GM12878 (cell line): ENCODE data around the gene C1orf21. TPM values are rescaled to one million over a fixed set of nuclear protein-coding genes. Genes with fewer than 3 reads are reported as not detected.

Source experiments
- ATAC-seq: fragments of 200-7000 bp; cut with Tn5 transposase; 3 replicates; pipeline ENCODE4 v1.9.1; 2020; ENCODE audit warnings: mild to moderate bottlenecking, moderate library complexity
- BruUV-seq: library from RNA; stranded (reverse); fragments of 400-500 nt; replicated peaks from 2 replicates; lab custom pipeline; 2021; lab: Mats Ljungman, UMichigan
- CTCF ChIA-PET: fragments of 300-600 bp; sonication (Branson Sonifier 250); formaldehyde crosslinking; extraction: SDS; loops from one replicate; lab custom pipeline; 2021; ENCODE audit warnings: inconsistent platforms; lab: Yijun Ruan, JAX
- POLR2A ChIA-PET: fragments of 350-600 bp; formaldehyde crosslinking; extraction: SDS; loops from one replicate; lab custom pipeline; 2021; ENCODE audit warnings: inconsistent platforms; lab: Charles Lee
- RAD21 ChIA-PET: fragments of 300-600 bp; sonication (Branson Sonifier 250); formaldehyde crosslinking; loops from one replicate; lab custom pipeline; 2023; ENCODE audit warnings: antibody characterized with exemption; ENCODE audit not compliant: unreplicated experiment; lab: Charles Lee
- SMC1A ChIA-PET: fragments of 300-600 bp; sonication (Branson Sonifier 250); formaldehyde crosslinking; loops from one replicate; lab custom pipeline; 2023; ENCODE audit not compliant: unreplicated experiment, uncharacterized antibody; lab: Charles Lee
- DNase-seq: peaks from one replicate; pipeline ENCODE4 v3.0.0-alpha.2; 2011; ENCODE audit warnings: low read depth, low spot score
- FAIRE-seq: peaks from 3 replicates; lab custom pipeline; 2011; peaks lifted over from hg19 to GRCh38; lab: Jason Lieb, UNC
- H2AFZ ChIP-seq: 2 replicates; pipeline ENCODE4 v1.6.0; 2011; ENCODE audit warnings: low read depth, low read length, control low read depth; ENCODE audit not compliant: control insufficient read depth
- H3K27ac ChIP-seq: 2 replicates; pipeline ENCODE4 v1.5.1; 2011; ENCODE audit warnings: control low read depth; ENCODE audit not compliant: control insufficient read depth, insufficient read depth
- H3K27me3 ChIP-seq, 2 experiments: replicated peaks in 1 of 2; 2 replicates each; pipeline versions ENCODE4 v1.6.0 to v1.6.1; 2011; ENCODE audit warnings: low read length in 1 of 2; ENCODE audit not compliant: control insufficient read depth in 2 of 2, insufficient read depth in 2 of 2
- H3K36me3 ChIP-seq, 2 experiments: 2 replicates each; pipeline ENCODE4 v1.5.1; 2011; ENCODE audit warnings: low read length in 1 of 2; ENCODE audit not compliant: control insufficient read depth in 2 of 2, insufficient read depth in 2 of 2
- H3K4me1 ChIP-seq: 2 replicates; pipeline ENCODE4 v1.6.1; 2011; ENCODE audit warnings: mild to moderate bottlenecking, low read length, moderate library complexity, mixed read lengths; ENCODE audit not compliant: control insufficient read depth, insufficient read depth
- H3K4me2 ChIP-seq: 2 replicates; pipeline ENCODE4 v1.6.0; 2011; ENCODE audit warnings: control low read depth; ENCODE audit not compliant: control insufficient read depth, insufficient read depth
- H3K4me3 ChIP-seq: fragments of 200-600 bp; sonication (generic); 2 replicates; pipeline ENCODE4 v1.5.1; 2016
- H3K79me2 ChIP-seq: 2 replicates; pipeline ENCODE4 v1.6.0; 2011; ENCODE audit warnings: low read length; ENCODE audit not compliant: control insufficient read depth, insufficient read depth
- H3K9ac ChIP-seq: 2 replicates; pipeline ENCODE4 v1.8.0; 2011; ENCODE audit warnings: low read length, control low read depth, mixed read lengths; ENCODE audit not compliant: control insufficient read depth, insufficient read depth
- H3K9me3 ChIP-seq: replicated peaks from 3 replicates; pipeline ENCODE4 v1.5.1; 2011; ENCODE audit warnings: mild to moderate bottlenecking, low read length; ENCODE audit not compliant: control insufficient read depth, insufficient read depth
- H4K20me1 ChIP-seq: 2 replicates; pipeline ENCODE4 v1.6.0; 2011; ENCODE audit not compliant: control insufficient read depth, insufficient read depth
- ETV6 ChIP-seq, 2 experiments: fragments of 450-650 bp in 1 of 2; IDR thresholded peaks in 1 of 2; conservative IDR thresholded peaks in 1 of 2; 2 replicates each; pipeline ENCODE4 v1.6.1; 2014; ENCODE audit warnings: antibody characterized with exemption in 1 of 2, borderline replicate concordance in 1 of 2, low read depth in 1 of 2, mild to moderate bottlenecking in 1 of 2, moderate library complexity in 1 of 2
- FOXK2 ChIP-seq: fragments of 450-650 bp; IDR thresholded peaks from 2 replicates; pipeline ENCODE4 v1.6.1; 2017; ENCODE audit warnings: mild to moderate bottlenecking, moderate library complexity
- KDM1A ChIP-seq: fragments of 200-600 bp; sonication (generic); IDR thresholded peaks from 2 replicates; pipeline ENCODE4 v1.6.1; 2016; ENCODE audit warnings: borderline replicate concordance
- SMARCA5 ChIP-seq: fragments of 450-650 bp; IDR thresholded peaks from 2 replicates; pipeline ENCODE4 v1.6.1; 2017; ENCODE audit warnings: mild to moderate bottlenecking
- ZBTB33 ChIP-seq: fragments of 450-650 bp; IDR thresholded peaks from 2 replicates; pipeline ENCODE4 v1.6.1; 2017; ENCODE audit warnings: mild to moderate bottlenecking
- WGBS: methylation state at CpG from one replicate; pipeline ENCODE4 v1.1.6; 2016; ENCODE audit warnings: low lambda C conversion rate; ENCODE audit not compliant: insufficient replicate concordance, insufficient coverage; ENCODE audit errors: missing lambda C conversion rate; 5-methylcytosine and 5-hydroxymethylcytosine counted together
- in situ Hi-C: fragments of 300-500 bp; cut with MboI; formaldehyde crosslinking; loops from 9 replicates; pipeline ENCODE4 v1.14.3; 2018; ENCODE audit warnings: mixed read lengths
- intact Hi-C: fragments of 100-400 bp; cut with micrococcal nuclease; formaldehyde crosslinking; loops from one replicate; pipeline ENCODE4 v1.14.2; 2022; ENCODE audit not compliant: unreplicated experiment
- polyA plus RNA-seq, 11 experiments: library from polyadenylated mRNA; depleted of rRNA in 4 of 11; unstranded in 6 of 11; stranded (reverse) in 5 of 11; fragments of >200 nt; fragmentation: Nextera tagmentation in 4 of 11; fragmentation: Illumina TruSeq in 1 of 11; extraction: Ambion mirVana in 4 of 11; extraction: Trizol in 1 of 11; gene quantifications; 1 replicate in 1 of 11; 2 replicates in 10 of 11; pipeline versions ENCODE4 v1.2.1 to v1.2.3, GENCODE V29; 2011 to 2016; ENCODE audit warnings: inconsistent platforms in 2 of 11, missing spikeins in 2 of 11, low read depth in 1 of 11
- total RNA-seq, 4 experiments: library from RNA; depleted of rRNA in 3 of 4; stranded (reverse); fragments of >200 nt in 3 of 4; fragmentation: Illumina TruSeq in 1 of 4; extraction: Trizol in 1 of 4; gene quantifications; 2 replicates each; pipeline versions ENCODE4 v1.2.1 to v1.2.3, GENCODE V29; 2013 to 2021

C1orf21 gene
- total and polyA plus RNA-seq, 10 of the 15 experiments (the other 5 are each of a cell fraction or from before 2014, with no cell fraction given): 0.03 to 1.6 (median 0.17) TPM; not detected in 3

- no peak for TF ChIP-seq ETV6 (conservative IDR thresholded peaks at IDR 0.05 in 1 of 2, IDR thresholded peaks at IDR 0.05 in 1 of 2; ENCODE audit: borderline replicate concordance in 1 of 2, low read depth in 1 of 2)
- TF ChIP-seq ZBTB33: no peak
These were observed 147.1 kb downstream of the C1orf21 start (continued) for GRCh38 chr1:184533915-184534314.

- TF ChIP-seq FOXK2 (no peak), KDM1A (no peak), SMARCA5 (no peak)
- SMC1A ChIA-PET: interaction anchor here (1.0 to 2.1 kb wide), 3 partner anchors 9 to 78 kb away, joined by 3 to 8 read pairs (median 3); no protein-coding TSS in a partner anchor
- Histone ChIP-seq H3K4me3 (no peak overlapping the region), H4K20me1 (no peaks in the 10 kb centered on the region), H3K79me2 (no peaks in the 10 kb centered on the region), H3K4me2 (no peak overlapping the region), H2AFZ (no peak overlapping the region), H3K4me1 (no peaks in the 10 kb centered on the region), H3K27me3 (no peaks in the 10 kb centered on the region; a peak in 1 of 4 replicates), H3K36me3 (no peaks in the 10 kb centered on the region), H3K9ac (no peak overlapping the region), H3K27ac (no peak overlapping the region), H3K9me3 (no peaks in the 10 kb centered on the region; the same call in 2 of the 3 replicates)
- RAD21 ChIA-PET: interaction anchor here (1.3 kb wide), 1 partner anchor 13 kb away, joined by 3 read pairs; no protein-coding TSS in a partner anchor
- POLR2A ChIA-PET: no interaction called here
- in situ Hi-C loops: no loop called here
- FAIRE-seq: no peak
- no peak for DNase-seq
- intact Hi-C loops: no loop called here
- CTCF ChIA-PET: interaction anchor here (1.0 kb wide), 1 partner anchor 120 kb away, joined by 4 read pairs; no protein-coding TSS in a partner anchor
- BruUV-seq: no TSS peak
- ATAC-seq: no peak
- 40% methylated on average over 7 of the region's 7 CpGs for WGBS
These were observed 147.9 kb downstream of the C1orf21 start for GRCh38 chr1:184534690-184535089.
